Endometrium (tissue), 2 donors: Measurements from ENCODE around the gene CCSER1.
"Not testable (repeated sequence)": the region's sequence is repeated elsewhere in the genome, so short reads cannot be mapped to it uniquely, and the experiment has no call there.

Experiments
- FAIRE-seq: peaks from 2 replicates; lab custom pipeline; 2012; peaks lifted over from hg19 to GRCh38; lab: Jason Lieb, UNC
- donor health status: control.
- donor health status: control.

Gene CCSER1

GRCh38 chr4:91284480-91284879, 1157.3 kb downstream of the CCSER1 start:
- FAIRE-seq: no peak

GRCh38 chr4:91285487-91285886, 1158.3 kb downstream of the CCSER1 start:
- no peak for FAIRE-seq

GRCh38 chr4:91288702-91289311, 1161.6 kb downstream of the CCSER1 start:
- FAIRE-seq: no peak

GRCh38 chr4:91298156-91298700, 1171.0 kb downstream of the CCSER1 start:
- no peak for FAIRE-seq

GRCh38 chr4:91298824-91299223, 1171.6 kb downstream of the CCSER1 start:
- FAIRE-seq: no peak

GRCh38 chr4:91302120-91302519, 1174.9 kb downstream of the CCSER1 start:
- no peak for FAIRE-seq

- no peak for FAIRE-seq
These were observed 1177.1 kb downstream of the CCSER1 start for GRCh38 chr4:91304292-91304691.

GRCh38 chr4:91317434-91317833, 1190.2 kb downstream of the CCSER1 start:
- no peak for FAIRE-seq

GRCh38 chr4:91319556-91320268, 1192.5 kb downstream of the CCSER1 start:
- no peak for FAIRE-seq

GRCh38 chr4:91322961-91323360, 1195.8 kb downstream of the CCSER1 start:
- no peak for FAIRE-seq

GRCh38 chr4:91325495-91325894, 1198.3 kb downstream of the CCSER1 start:
- FAIRE-seq: no peak

GRCh38 chr4:91326167-91326566, 1199.0 kb downstream of the CCSER1 start:
- not testable (repeated sequence) for FAIRE-seq

- no peak for FAIRE-seq
These were observed 1203.5 kb downstream of the CCSER1 start for GRCh38 chr4:91330555-91331137.

GRCh38 chr4:91340822-91341221, 1213.6 kb downstream of the CCSER1 start:
- no peak for FAIRE-seq

GRCh38 chr4:91345632-91346031, 1218.4 kb downstream of the CCSER1 start:
- no peak for FAIRE-seq

- not testable (repeated sequence) for FAIRE-seq
These were observed 1229.3 kb downstream of the CCSER1 start for GRCh38 chr4:91356496-91356895.

- not testable (repeated sequence) for FAIRE-seq
These were observed 1230.8 kb downstream of the CCSER1 start for GRCh38 chr4:91358016-91358415.

GRCh38 chr4:91358621-91359020, 1231.4 kb downstream of the CCSER1 start:
- FAIRE-seq: not testable (repeated sequence)

GRCh38 chr4:91359041-91360031, 1232.1 kb downstream of the CCSER1 start:
- no peak for FAIRE-seq

GRCh38 chr4:91362125-91362524, 1234.9 kb downstream of the CCSER1 start:
- FAIRE-seq: no peak

GRCh38 chr4:91366554-91366953, 1239.4 kb downstream of the CCSER1 start:
- no peak for FAIRE-seq

GRCh38 chr4:91369116-91369515, 1241.9 kb downstream of the CCSER1 start:
- no peak for FAIRE-seq
